GM12874 (cell line): Measurements from ENCODE around the gene ANKZF1.

Experiments
- TF ChIP-seq, protein P1 (sequence below): IDR thresholded peaks from 2 replicates; pipeline ENCODE4 v1.5.1; 2011; ENCODE audit warnings: low read depth, mild to moderate bottlenecking, control low read depth, low read length, moderate library complexity; ENCODE audit not compliant: insufficient read depth

ANKZF1 gene

DNA sequence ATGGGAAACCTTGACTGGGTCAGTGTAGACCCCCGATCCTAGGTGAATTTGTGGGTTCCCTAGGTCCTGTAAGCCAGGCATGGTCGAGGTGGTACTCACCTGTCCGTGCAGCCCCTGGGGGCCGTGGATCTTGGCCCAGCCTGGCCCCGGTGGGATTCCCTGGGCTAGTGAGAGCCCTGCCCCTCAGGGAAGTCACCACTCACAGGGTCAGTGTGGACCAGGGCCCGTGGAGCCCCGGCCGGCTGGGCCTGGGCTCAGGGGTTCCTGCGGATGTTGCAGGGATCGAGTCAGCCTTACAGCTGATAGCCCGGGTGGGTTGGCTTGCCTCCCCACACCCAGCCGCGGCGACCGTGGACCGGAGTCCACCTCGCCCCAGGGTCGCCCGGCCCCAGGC, 698 bp upstream of the ANKZF1 start:
- TF ChIP-seq, protein P1, sequence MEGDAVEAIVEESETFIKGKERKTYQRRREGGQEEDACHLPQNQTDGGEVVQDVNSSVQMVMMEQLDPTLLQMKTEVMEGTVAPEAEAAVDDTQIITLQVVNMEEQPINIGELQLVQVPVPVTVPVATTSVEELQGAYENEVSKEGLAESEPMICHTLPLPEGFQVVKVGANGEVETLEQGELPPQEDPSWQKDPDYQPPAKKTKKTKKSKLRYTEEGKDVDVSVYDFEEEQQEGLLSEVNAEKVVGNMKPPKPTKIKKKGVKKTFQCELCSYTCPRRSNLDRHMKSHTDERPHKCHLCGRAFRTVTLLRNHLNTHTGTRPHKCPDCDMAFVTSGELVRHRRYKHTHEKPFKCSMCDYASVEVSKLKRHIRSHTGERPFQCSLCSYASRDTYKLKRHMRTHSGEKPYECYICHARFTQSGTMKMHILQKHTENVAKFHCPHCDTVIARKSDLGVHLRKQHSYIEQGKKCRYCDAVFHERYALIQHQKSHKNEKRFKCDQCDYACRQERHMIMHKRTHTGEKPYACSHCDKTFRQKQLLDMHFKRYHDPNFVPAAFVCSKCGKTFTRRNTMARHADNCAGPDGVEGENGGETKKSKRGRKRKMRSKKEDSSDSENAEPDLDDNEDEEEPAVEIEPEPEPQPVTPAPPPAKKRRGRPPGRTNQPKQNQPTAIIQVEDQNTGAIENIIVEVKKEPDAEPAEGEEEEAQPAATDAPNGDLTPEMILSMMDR: no peak

DNA sequence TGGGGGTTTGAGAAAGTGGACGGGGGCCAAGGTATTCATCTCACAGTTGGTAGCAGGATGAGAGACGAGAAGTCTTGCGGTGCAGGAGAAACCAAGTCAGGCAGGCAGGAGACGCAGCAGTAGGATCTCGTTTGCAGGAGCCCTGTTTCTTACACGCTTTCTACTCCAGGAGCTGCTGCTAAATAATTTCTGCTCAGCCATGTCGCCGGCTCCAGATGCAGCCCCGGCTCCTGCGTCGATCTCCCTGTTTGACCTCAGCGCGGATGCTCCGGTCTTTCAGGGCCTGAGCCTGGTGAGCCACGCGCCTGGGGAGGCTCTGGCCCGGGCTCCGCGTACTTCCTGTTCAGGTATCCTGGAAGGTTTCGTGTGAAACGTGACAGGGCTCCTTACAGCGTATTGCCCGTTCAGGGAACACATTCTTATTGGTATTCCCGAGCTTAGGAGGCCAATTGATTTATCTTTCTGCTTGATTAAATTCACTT, 494 bp downstream of the ANKZF1 start:
- TF ChIP-seq, protein P1: no peak

DNA sequence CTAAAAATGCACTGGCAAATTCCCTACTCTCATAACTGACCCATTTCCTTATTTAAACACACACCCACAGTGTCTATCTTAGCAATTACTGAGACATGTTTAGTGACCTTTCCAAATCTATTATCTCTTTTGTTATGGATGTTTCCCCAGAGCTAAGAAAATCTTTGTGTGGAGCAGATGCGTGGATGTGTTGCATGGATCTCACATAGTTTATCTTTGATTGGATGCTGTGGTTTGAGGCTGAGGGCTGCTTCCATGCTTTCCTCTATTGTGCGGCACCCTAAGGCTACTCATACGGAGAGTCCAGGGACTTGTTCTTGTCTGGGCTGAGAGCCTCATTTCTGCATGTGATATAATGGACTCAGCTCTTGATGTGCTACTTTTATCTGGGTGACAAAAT, 4.7 kb downstream of the ANKZF1 start:
- TF ChIP-seq, protein P1: no peak

DNA sequence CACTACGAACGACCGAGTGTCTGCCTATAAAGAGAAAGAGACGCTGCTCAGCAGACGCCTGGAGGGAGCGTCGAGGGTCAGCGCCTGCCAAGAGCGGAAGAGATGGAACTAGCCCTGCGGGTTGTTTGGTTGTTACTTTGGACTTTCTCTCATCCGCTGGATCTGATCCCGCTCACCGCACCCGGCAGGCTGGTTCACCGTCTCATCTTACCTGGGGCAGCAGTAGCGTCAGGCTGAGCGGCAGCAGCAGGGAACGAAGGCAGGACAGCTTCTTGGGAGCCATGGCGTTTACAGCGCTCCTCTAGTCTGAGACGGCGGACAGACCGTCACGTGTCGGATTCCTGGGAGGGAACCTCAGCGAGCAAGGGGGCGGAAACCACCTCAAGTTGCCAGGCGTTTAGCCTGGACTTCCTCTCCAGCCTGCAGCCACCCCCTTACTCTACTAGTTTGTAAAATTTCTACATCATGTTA, 13.7 kb downstream of the ANKZF1 start:
- TF ChIP-seq, protein P1: no peak

DNA sequence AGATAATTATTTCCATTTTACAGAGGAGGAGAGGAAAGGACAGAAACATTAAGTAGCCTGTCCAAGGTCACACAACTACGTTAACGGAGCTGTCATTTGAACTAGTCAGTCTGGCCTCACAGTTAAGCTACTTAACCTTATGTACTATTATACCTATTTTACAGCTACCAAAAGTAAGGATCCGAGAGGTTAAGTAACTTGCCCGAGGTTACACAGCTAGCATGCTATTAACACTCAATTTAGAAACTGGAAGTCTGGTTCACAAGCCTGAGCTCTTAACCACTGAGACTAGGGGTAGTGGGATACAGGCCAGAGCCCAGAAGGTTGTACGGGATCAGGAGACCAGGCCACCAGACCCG, 15.2 kb downstream of the ANKZF1 start:
- TF ChIP-seq, protein P1: no peak

DNA sequence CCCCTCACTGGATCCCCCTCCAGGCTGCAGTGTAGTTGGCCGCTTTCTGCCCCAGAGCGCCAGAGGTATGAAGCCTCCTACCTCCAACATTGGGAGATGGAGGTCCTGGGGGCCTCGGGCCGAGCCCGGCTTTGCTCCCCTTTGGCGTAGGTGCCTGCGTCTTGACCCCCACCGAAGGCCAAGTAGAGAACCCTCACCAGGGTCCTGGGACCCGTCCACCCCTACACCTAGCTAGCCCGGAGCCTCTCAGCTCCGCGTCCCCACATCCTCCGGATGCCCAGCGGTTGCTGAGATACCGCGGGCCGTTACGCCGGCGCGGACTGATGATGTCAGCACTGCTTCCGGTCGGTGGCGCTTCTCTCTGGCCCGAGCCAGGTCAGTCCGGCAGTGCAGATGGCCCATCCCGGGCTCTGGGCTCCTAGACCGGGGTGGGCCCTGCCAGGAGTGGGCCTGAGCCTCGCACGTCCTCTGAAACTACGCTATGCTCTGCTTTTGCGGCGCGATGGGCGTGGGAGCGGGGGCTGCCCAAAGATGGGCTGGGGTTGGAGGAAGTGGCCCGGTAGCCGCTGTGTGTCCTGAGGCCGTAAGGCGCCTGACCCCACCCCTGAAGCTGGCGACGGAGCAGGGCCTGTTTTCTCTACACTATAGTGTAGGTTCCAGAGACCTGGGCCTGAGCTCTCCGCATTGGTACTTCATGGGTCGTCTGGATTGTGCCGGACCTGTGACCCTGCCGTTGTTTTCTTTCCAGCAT, 15.7 kb downstream of the ANKZF1 start, which contains the start of the genes GLB1L and STK16:
Gene GLB1L (minus strand): TSS at position 297 of the 751 bp plus-strand sequence. CDS start 1,871 bp downstream, outside the sequence.
Gene STK16 (plus strand): TSS at position 332 of the 751 bp plus-strand sequence. CDS start 521 bp downstream, outside the sequence.
- TF ChIP-seq, protein P1: no peak

DNA sequence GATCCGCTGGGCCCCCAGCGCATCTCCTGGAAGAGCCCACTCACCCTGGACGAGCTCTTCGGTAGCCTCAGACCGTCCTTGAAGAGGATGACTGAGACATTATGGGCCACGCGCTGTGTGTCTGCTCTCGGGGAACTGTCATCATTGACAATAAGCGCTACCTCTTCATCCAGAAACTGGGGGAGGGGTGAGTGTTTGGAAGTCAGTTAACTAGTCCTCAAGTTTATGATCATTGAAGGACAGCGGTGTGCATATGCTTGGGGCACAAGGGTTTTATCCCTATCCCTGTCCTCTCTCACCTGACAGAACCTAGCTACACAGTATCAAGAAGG, 16.3 kb downstream of the ANKZF1 start:
- TF ChIP-seq, protein P1: no peak
